ENCODE results near the gene FICD. TPM values are rescaled to one million over a fixed set of nuclear protein-coding genes. Genes with fewer than 3 reads are reported as not detected.

Gene FICD
- total and polyA plus RNA-seq, 9 of the 15 experiments (the other 6 are each of a cell fraction or from before 2014, with no cell fraction given), result 0.88 to 4.5 (median 1.9) TPM

DNA sequence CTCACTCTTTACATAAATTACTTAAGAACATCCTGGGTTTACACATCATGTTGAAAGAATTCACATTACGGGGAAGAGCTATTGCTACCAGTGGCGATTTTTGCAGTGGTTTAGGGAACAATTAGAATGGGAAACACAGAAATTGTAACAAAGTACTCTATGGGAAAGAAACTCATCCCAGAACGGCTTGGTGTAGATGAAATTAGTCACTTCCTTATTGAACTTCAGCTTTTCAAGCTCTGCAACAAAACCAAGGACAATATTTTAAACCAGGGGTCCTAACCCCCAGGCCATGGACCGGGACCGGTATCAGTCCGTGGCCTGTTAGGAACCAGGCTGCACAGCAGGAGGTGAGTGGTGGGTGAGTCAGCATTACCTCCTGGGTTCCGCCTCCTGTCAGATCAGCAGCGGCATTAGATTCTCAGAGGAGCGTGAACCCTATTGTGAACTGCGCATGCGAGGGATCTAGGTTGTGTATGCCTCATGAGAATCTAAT, 32.3 kb upstream of the FICD start:
- peaks cover 5% of the 10 kb centered on the region; the same call in 1 of the 2 replicates for H3K9me3 ChIP-seq (replicated peaks; ENCODE audit: control insufficient read depth, insufficient read depth, low read depth, low read length)
- DNase-seq (ENCODE audit: extremely low read depth in 1 of 4, low spot score in 3 of 4) (peak; percentile 33 to 82 (median 42)), FAIRE-seq (peak; percentile 96), ATAC-seq (peak; percentile 84)
- peaks cover 13 to 38% of the 10 kb centered on the region in 2 experiments; a peak in 4 of 5 replicates for H3K4me1 ChIP-seq (replicated peaks in 1 of 2; ENCODE audit: control insufficient read depth in 2 of 2, insufficient read depth in 2 of 2, low read length in 2 of 2)
- no peak overlapping the region for H3K4me3 ChIP-seq
- ChIA-PET POLR2A (interaction anchor here (1.1 kb wide), 1 partner anchor 14 kb away, joined by 3 read pairs; no protein-coding TSS in a partner anchor), CTCF (ENCODE audit: low intra/inter-chr PET ratio) (no interaction called here)
- intact Hi-C loops (cut with micrococcal nuclease) (no loop called here), in situ Hi-C loops (cut with MboI) (no loop called here)
- no peaks in the 10 kb centered on the region for H3K27me3 ChIP-seq (ENCODE audit: control insufficient read depth in 2 of 2, insufficient read depth in 2 of 2, low read length in 2 of 2)
- H3K36me3 ChIP-seq (ENCODE audit: control insufficient read depth, insufficient read depth, low read length), result no peaks in the 10 kb centered on the region
- H2AFZ ChIP-seq (ENCODE audit: low read depth, low read length), result peak overlapping the region; percentile 72
- H3K27ac ChIP-seq (ENCODE audit: extremely low read depth, low read depth, low read length), result peak overlapping the region; percentile 22; the same call in 2 of the 3 replicates
- peak overlapping the region; percentile 32; the same call in 1 of the 2 replicates for H3K4me2 ChIP-seq (ENCODE audit: insufficient read depth, low read length)
- H3K79me2 ChIP-seq (ENCODE audit: control insufficient read depth, insufficient read depth, low read length), result no peaks in the 10 kb centered on the region
- no peak overlapping the region for H3K9ac ChIP-seq (ENCODE audit: insufficient read depth in 1 of 2, low read depth in 2 of 2, low read length in 2 of 2)
- no peaks in the 10 kb centered on the region for H4K20me1 ChIP-seq (replicated peaks; ENCODE audit: control insufficient read depth, insufficient read depth, low read length)
- no TSS peak for BruUV-seq (replicated peaks)
- H3K9me1 ChIP-seq (ENCODE audit: control insufficient read depth, insufficient read depth, low read length), result no peaks in the 10 kb centered on the region
- 2% methylated on average over 11 of the region's 11 CpGs for WGBS (ENCODE audit: insufficient coverage, low coverage, missing lambda C conversion rate)
- no peak for TF ChIP-seq ZNF121 (CRISPR knock-in tag; conservative IDR thresholded peaks at IDR 0.05)
- no peak for TF ChIP-seq KLF16 (IDR thresholded peaks at IDR 0.05)
- no peak for TF ChIP-seq CEBPB (tag; IDR thresholded peaks at IDR 0.05)
- TF ChIP-seq RUNX1 (IDR thresholded peaks at IDR 0.05; ENCODE audit: low read depth), result no peak
- TF ChIP-seq, protein P1, sequence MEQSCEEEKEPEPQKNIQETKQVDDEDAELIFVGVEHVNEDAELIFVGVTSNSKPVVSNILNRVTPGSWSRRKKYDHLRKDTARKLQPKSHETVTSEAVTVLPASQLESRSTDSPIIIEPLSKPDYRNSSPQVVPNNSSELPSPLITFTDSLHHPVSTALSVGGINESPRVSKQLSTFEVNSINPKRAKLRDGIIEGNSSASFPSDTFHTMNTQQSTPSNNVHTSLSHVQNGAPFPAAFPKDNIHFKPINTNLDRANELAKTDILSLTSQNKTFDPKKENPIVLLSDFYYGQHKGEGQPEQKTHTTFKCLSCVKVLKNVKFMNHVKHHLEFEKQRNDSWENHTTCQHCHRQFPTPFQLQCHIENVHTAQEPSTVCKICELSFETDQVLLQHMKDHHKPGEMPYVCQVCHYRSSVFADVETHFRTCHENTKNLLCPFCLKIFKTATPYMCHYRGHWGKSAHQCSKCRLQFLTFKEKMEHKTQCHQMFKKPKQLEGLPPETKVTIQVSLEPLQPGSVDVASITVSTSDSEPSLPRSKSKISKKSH (CRISPR knock-in tag; IDR thresholded peaks at IDR 0.05), result no peak
- TF ChIP-seq SRF (CRISPR knock-in tag; IDR thresholded peaks at IDR 0.05), result no peak
- TF ChIP-seq NRF1 (conservative IDR thresholded peaks at IDR 0.05 in 1 of 2, IDR thresholded peaks at IDR 0.05 in 1 of 2), result peak; percentile 91 to 92
- TF ChIP-seq PCBP1 (IDR thresholded peaks at IDR 0.05; ENCODE audit: low read depth, low read length, poor library complexity, severe bottlenecking), result no peak
- TF ChIP-seq MAFF (IDR thresholded peaks at IDR 0.05; ENCODE audit: low read length), result peak; percentile 83
- TF ChIP-seq, protein P2, sequence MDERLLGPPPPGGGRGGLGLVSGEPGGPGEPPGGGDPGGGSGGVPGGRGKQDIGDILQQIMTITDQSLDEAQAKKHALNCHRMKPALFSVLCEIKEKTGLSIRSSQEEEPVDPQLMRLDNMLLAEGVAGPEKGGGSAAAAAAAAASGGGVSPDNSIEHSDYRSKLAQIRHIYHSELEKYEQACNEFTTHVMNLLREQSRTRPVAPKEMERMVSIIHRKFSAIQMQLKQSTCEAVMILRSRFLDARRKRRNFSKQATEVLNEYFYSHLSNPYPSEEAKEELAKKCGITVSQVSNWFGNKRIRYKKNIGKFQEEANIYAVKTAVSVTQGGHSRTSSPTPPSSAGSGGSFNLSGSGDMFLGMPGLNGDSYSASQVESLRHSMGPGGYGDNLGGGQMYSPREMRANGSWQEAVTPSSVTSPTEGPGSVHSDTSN (CRISPR knock-in tag; IDR thresholded peaks at IDR 0.05; ENCODE audit: low read depth), result no peak
- TF ChIP-seq, protein P2 (tag; conservative IDR thresholded peaks at IDR 0.05; ENCODE audit: low read depth), result peak; percentile 37; the same call in 1 of the 2 replicates
- peak; percentile 86 for TF ChIP-seq SMARCA4 (IDR thresholded peaks at IDR 0.05)
- peak; percentile 95 for TF ChIP-seq ZNF316 (IDR thresholded peaks at IDR 0.05)
- no peak for TF ChIP-seq ZNF584 (CRISPR knock-in tag; IDR thresholded peaks at IDR 0.05; ENCODE audit: low read depth)
- peak; percentile 76 for TF ChIP-seq MAFK (IDR thresholded peaks at IDR 0.05; ENCODE audit: low read length)
- no peak for TF ChIP-seq KDM2B (CRISPR knock-in tag; IDR thresholded peaks at IDR 0.05)
- TF ChIP-seq, protein P3, sequence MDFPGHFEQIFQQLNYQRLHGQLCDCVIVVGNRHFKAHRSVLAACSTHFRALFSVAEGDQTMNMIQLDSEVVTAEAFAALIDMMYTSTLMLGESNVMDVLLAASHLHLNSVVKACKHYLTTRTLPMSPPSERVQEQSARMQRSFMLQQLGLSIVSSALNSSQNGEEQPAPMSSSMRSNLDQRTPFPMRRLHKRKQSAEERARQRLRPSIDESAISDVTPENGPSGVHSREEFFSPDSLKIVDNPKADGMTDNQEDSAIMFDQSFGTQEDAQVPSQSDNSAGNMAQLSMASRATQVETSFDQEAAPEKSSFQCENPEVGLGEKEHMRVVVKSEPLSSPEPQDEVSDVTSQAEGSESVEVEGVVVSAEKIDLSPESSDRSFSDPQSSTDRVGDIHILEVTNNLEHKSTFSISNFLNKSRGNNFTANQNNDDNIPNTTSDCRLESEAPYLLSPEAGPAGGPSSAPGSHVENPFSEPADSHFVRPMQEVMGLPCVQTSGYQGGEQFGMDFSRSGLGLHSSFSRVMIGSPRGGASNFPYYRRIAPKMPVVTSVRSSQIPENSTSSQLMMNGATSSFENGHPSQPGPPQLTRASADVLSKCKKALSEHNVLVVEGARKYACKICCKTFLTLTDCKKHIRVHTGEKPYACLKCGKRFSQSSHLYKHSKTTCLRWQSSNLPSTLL (IDR thresholded peaks at IDR 0.05), result no peak
- no peak for TF ChIP-seq NFYB (IDR thresholded peaks at IDR 0.05; ENCODE audit: extremely low read depth, insufficient read length)
- TF ChIP-seq NFE2L1 (tag; IDR thresholded peaks at IDR 0.05; ENCODE audit: borderline replicate concordance, low read depth), result peak; percentile 72

All from K562 (cell line).